ENCODE results near the gene DOCK6. TPM values are rescaled to one million over a fixed set of nuclear protein-coding genes. Genes with fewer than 3 reads are reported as not detected.
A peak's percentile ranks its signal among the peaks of the same experiment; 100 is the strongest.

The DOCK6 gene
- total RNA-seq, 2 experiments from 2014 or later: 0.13 to 0.76 TPM

DNA sequence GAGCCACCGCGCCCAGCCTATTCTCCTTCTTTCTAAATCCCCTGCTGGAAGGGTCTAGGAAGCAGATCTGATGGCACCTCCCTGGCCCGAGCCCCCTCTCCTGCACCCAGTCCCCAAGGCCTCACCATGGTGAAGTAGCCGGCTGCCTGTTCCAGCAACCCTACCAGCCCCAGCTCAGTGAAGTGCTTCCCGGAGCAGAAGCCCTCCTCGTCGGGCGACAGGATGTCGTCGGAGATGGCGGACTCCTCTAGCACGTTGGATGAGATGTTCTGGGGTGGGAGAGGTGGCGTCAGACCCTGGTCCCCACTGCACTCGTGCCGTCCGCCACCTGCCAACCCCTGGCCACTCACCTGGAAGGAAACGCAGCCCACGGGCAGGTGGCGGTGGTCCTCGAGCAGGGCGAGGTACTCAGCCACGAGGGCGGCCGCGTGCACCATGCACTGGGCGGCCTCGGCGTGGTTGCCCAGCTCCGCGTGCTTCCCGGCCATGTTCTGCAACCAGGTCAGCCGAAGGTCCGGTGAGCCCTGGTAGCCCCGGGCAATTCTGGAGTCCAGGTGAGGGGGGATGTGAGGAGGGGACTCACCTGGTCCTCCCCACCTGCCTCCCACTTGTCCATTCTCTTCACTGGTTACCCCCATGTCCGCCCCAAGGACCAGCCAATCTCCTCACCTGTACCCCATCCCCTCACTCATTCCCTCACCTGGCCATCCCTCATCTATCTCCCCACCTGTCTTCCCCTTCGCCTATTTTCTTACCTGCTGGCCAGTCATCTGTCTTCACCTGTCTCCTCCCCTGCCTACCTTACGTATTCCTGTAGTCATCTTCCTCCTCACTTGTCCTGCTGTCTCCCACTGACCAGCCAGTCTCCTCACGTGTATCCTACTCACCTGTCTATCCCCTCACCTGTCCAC, 53.5 kb downstream of the DOCK6 start:
- Mint-ChIP-seq H3K27me3 (ENCODE audit: low read depth) (no peaks in the 10 kb centered on the region), H3K4me3 (no peak overlapping the region), H3K9me3 (ENCODE audit: insufficient read depth) (no peaks in the 10 kb centered on the region), H3K36me3 (ENCODE audit: low read depth) (no peaks in the 10 kb centered on the region), H3K4me1 (ENCODE audit: low read depth) (no peaks in the 10 kb centered on the region), H3K27ac (no peak overlapping the region)
- ChIA-PET POLR2A (no interaction called here), CTCF (no interaction called here)
- ATAC-seq (peak; percentile 43), DNase-seq (no peak)

DNA sequence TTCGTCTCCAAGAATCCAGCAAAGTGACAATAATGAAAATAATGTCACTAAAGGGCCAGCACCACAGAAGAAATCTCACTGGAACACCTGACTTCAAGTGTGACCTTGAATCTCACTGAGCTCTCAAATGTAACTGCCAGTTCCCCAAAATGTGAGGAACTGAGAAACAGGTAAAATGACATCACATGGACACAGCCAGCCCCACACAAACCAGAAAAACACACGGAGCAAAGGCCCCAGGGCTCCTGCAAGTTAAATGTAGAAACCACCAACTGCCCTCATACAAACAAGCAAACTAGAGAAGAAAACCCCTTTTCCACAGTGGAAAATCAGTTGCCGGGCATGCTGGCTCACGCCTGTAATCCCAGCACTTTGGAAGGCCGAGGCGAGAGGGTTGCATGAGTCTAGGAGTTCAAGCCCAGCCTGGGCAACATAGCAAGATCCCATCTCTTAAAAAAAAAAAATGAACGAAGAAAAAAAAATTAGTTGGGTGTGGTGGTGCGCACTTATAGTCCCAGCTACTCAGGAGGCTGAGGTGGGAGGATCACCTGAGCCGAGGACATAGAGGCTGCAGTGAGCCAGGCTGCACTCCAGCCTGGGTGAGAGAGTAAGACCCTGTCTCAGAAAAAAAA, 56.3 kb downstream of the DOCK6 start:
- ChIA-PET CTCF (no interaction called here), POLR2A (interaction anchor here (0.6 to 0.8 kb wide), 2 partner anchors 168 to 1641 kb away, joined by 4 to 5 read pairs; partner anchors contain the start of gene SWSAP1)
- H3K9me3 Mint-ChIP-seq (ENCODE audit: insufficient read depth): no peaks in the 10 kb centered on the region
- no peaks in the 10 kb centered on the region for H3K27me3 Mint-ChIP-seq (ENCODE audit: low read depth)
- DNase-seq: no peak
- ATAC-seq: no peak
- no peaks in the 10 kb centered on the region for H3K4me1 Mint-ChIP-seq (ENCODE audit: low read depth)
- no peaks in the 10 kb centered on the region for H3K36me3 Mint-ChIP-seq (ENCODE audit: low read depth)
- no peak overlapping the region for H3K27ac Mint-ChIP-seq
- no peak overlapping the region for H3K4me3 Mint-ChIP-seq

DNA sequence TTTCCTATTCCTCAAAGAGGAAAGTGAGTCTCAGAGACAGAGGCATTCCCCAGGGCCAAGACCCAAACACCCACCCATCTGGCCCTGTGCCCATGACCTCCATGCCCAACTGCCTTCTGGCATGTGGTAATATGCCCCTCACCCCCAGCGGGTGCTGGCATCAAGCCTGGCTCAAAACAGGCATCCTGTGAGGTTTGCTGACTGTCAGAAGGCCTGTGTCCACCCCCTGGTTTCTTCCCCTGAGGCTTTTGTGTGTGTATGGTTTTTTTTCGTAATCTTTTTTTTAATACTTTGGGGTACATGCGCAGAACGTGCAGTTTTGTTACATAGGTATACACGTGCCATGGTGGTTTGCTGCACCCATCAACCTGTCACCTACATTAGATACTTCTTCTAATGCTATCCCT, 57.4 kb downstream of the DOCK6 start:
- no peaks in the 10 kb centered on the region for H3K9me3 Mint-ChIP-seq (ENCODE audit: insufficient read depth)
- H3K4me3 Mint-ChIP-seq: no peak overlapping the region
- H3K27me3 Mint-ChIP-seq (ENCODE audit: low read depth): no peaks in the 10 kb centered on the region
- H3K27ac Mint-ChIP-seq: no peak overlapping the region
- no peaks in the 10 kb centered on the region for H3K4me1 Mint-ChIP-seq (ENCODE audit: low read depth)
- CTCF ChIA-PET: no interaction called here
- no peak for ATAC-seq
- POLR2A ChIA-PET: no interaction called here
- H3K36me3 Mint-ChIP-seq (ENCODE audit: low read depth): no peaks in the 10 kb centered on the region
- no peak for DNase-seq

DNA sequence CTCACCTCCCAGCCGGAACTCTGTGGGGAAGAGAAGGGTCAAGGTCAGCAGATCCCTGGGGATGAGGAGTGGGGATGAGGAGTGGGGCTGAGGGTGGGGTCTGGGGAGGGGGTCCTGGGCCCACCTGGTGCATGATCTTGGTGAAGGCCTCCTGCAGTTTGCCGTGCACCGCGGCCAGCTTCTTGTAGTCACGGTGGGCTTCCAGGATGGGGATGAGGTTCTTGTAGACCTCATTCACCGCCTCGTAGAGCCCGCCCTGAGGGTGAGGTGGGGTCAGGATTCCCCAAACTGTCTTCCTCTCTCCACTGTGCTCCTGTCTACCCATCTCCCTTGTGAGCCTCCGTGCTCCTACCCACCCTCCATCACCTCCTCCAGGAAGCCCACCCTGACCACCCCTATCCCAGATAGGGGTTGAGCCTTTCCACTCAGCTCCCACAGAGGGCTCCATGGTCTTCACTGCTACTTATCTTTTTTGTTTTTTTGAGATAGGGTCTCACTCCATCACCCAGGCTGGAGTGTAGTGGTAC, 58.2 kb downstream of the DOCK6 start:
- ChIA-PET CTCF (interaction anchor here (0.6 to 1.3 kb wide), 3 partner anchors 66 to 168 kb away, joined by 3 to 6 read pairs (median 4); no protein-coding TSS in a partner anchor), POLR2A (no interaction called here)
- Mint-ChIP-seq H3K27me3 (ENCODE audit: low read depth) (peaks cover 3% of the 10 kb centered on the region), H3K4me3 (no peak overlapping the region), H3K9me3 (ENCODE audit: insufficient read depth) (no peaks in the 10 kb centered on the region), H3K36me3 (ENCODE audit: low read depth) (no peaks in the 10 kb centered on the region), H3K27ac (no peak overlapping the region), H3K4me1 (ENCODE audit: low read depth) (no peaks in the 10 kb centered on the region)
- DNase-seq (no peak), ATAC-seq (no peak)

DNA sequence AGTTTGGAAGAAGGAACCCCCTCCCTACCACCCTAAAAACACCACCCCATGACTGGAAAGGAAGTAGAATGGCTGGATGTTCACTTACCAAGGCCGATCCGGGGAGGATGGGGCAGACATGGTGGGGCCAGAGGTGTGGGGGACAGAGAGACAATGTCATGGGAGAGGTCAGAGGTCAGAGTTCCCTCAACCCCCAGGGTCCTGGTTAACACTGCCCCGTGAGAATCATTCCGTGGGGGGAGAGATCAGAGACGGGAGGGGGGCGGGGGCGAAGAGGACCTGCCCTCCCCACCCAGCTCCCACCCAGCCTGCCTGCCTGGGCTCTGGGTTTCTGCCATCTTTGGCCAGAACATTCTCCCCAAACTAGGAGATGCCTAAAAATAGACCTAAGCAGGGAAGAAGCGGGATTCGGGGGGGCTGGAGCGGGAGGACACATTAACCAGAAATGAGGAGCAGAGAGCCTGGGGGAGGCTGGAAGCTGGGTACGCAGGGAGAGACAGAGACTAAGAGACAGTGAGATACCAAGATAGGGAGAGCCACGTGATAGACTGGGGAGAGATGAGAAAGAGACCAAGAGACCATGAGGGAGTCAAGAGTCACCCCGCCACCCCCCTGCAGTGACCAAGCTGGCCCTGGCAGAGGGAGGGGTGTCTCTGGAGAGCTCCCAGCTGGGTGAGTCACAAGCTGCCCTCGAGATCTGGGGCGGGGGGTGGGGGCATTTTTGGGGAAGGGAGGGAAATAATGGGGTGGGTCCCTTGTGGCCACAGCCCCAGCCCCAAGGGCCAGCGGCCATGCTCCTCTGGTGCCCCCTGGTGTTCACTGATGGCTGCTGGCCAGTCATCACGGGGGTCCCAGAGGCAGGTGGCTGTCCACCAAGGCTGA, 58.9 kb downstream of the DOCK6 start:
- no peak for ATAC-seq
- H3K36me3 Mint-ChIP-seq (ENCODE audit: low read depth): no peaks in the 10 kb centered on the region

DNA sequence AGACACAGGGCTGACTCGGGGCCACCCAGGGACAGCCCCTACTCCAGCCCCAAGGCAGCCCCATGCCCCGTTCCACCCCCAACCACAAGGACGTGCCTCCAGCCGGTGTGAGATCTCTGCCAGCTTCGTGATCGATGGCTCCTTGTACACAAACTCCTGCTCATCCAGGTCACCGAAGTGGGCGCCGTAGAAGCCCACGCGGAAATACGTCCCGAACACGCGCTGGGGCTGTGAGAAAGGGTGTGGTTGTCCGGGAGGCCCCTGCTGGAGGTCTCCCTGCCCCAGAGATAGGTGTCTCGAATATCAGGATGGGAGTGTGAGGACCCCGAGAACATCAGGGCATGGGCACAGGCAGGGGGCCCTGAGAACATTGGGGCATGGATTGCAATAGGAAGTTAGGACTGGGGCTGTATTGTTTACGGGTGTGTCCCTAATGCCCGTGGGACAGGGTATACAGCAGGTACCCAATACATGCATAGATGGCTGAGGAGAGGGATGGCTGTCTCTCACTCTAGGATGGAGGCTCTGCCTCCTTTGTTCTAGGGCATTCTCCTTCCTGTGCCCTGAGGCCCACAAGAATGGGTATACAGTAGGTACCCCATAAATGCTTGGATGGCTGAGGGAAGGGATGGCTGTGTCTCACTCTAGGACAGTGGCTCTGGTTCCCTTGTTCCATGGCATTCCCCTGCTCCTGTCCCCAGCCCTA, 59.7 kb downstream of the DOCK6 start:
- Mint-ChIP-seq H3K9me3 (ENCODE audit: insufficient read depth) (no peaks in the 10 kb centered on the region), H3K27me3 (ENCODE audit: low read depth) (peaks cover 7% of the 10 kb centered on the region), H3K36me3 (ENCODE audit: low read depth) (no peaks in the 10 kb centered on the region), H3K27ac (no peak overlapping the region), H3K4me1 (ENCODE audit: low read depth) (peaks cover 2% of the 10 kb centered on the region), H3K4me3 (no peak overlapping the region)
- ATAC-seq (no peak), DNase-seq (no peak)
- CTCF ChIA-PET: interaction anchor here (0.6 to 1.3 kb wide), 4 partner anchors 15 to 261 kb away, joined by 3 to 6 read pairs (median 4); no protein-coding TSS in a partner anchor
- POLR2A ChIA-PET: no interaction called here

More for the DNA sequence above, 58.9 kb downstream of the DOCK6 start:
- H3K27ac Mint-ChIP-seq: no peak overlapping the region
- H3K9me3 Mint-ChIP-seq (ENCODE audit: insufficient read depth): no peaks in the 10 kb centered on the region
- no peak for DNase-seq
- ChIA-PET CTCF (interaction anchor here (0.6 to 1.3 kb wide), 5 partner anchors 16 to 262 kb away, joined by 3 to 6 read pairs (median 4); no protein-coding TSS in a partner anchor), POLR2A (no interaction called here)
- H3K4me3 Mint-ChIP-seq: no peak overlapping the region
- no peaks in the 10 kb centered on the region for H3K4me1 Mint-ChIP-seq (ENCODE audit: low read depth)
- H3K27me3 Mint-ChIP-seq (ENCODE audit: low read depth): peaks cover 7% of the 10 kb centered on the region

DNA sequence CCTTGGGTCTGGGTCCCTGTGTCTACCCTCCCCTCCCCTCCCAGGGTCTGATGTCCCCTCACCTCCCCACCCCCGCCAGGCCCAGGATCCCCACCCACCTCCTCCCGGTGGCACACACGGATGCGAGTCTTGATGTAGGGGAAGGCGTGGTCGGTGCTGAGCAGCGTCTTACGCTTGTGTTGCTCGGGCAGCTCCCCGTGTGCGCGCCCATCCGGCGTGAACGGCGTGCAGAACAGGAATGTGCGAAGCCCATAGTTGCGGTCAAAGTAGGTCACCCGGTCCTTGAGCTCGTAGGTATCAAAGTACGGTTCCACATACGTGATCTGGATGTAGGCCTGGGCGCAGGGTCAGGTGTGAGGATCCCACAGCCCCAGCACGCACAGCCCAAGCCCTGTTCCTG, 60.5 kb downstream of the DOCK6 start:
- H3K4me3 Mint-ChIP-seq: no peak overlapping the region
- ChIA-PET POLR2A (no interaction called here), CTCF (no interaction called here)
- H3K4me1 Mint-ChIP-seq (ENCODE audit: low read depth): peaks cover 5% of the 10 kb centered on the region
- ATAC-seq (no peak), DNase-seq (no peak)
- H3K9me3 Mint-ChIP-seq (ENCODE audit: insufficient read depth): no peaks in the 10 kb centered on the region
- H3K27ac Mint-ChIP-seq: no peak overlapping the region
- H3K27me3 Mint-ChIP-seq (ENCODE audit: low read depth): peaks cover 7% of the 10 kb centered on the region
- H3K36me3 Mint-ChIP-seq (ENCODE audit: low read depth): no peaks in the 10 kb centered on the region

DNA sequence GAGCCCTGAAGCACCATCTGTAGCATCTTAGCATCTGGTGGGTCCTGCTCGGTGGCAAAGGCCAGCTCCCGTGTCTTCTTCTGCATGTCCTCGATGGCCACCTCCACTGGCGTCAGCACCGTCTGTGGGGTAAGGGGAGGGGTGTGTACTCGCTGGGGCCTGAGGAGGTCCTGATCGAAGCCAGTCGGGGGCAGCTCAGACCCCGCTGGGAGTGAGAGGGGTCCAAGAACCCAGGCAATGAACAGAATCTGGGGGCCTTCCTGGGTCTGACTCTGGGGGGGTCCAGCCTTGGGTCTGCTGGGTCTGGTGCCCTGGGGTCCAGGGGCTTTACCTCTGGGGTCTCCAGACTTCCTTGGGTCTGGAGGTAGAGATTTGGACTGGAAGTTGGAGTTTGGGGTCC, 61.4 kb downstream of the DOCK6 start:
- peaks cover 12% of the 10 kb centered on the region for H3K27me3 Mint-ChIP-seq (ENCODE audit: low read depth)
- H3K9me3 Mint-ChIP-seq (ENCODE audit: insufficient read depth): no peaks in the 10 kb centered on the region
- ChIA-PET POLR2A (no interaction called here), CTCF (interaction anchor here (0.8 kb wide), 1 partner anchor 165 kb away, joined by 3 read pairs; no protein-coding TSS in a partner anchor)
- no peaks in the 10 kb centered on the region for H3K36me3 Mint-ChIP-seq (ENCODE audit: low read depth)
- DNase-seq (no peak), ATAC-seq (no peak)
- H3K4me3 Mint-ChIP-seq: no peak overlapping the region
- no peak overlapping the region for H3K27ac Mint-ChIP-seq
- H3K4me1 Mint-ChIP-seq (ENCODE audit: low read depth): peaks cover 11% of the 10 kb centered on the region

DNA sequence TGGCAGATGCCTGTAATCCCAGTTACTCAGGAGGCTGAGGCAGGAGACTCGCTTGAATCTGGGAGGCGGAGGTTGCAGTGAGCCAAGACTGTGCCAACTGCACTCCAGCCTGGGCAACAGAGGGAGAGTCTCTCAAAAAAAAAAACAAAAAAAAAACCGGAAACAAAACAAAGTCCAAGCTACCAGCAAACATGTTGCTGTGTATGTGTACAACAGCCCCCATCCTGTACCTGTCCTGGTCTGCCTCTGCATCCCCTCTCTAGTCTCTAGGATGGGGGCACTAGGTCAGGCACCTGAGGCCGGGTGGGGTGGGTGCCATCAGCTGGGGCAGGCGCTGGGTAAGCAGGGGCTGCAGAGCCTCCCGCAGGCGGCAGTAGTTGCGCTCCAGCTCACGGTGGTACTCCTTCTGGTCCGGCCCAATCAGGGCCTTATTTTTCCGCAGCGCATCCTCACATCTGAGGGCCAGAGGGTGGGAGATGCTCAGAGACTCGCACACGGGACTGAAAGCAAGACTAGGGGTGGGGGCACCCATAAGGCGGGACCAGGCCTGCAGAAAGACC, 62.2 kb downstream of the DOCK6 start:
- CTCF ChIA-PET: interaction anchor here (0.8 to 1.2 kb wide), 2 partner anchors 74 to 164 kb away, joined by 3 read pairs; no protein-coding TSS in a partner anchor
- ATAC-seq: no peak

DNA sequence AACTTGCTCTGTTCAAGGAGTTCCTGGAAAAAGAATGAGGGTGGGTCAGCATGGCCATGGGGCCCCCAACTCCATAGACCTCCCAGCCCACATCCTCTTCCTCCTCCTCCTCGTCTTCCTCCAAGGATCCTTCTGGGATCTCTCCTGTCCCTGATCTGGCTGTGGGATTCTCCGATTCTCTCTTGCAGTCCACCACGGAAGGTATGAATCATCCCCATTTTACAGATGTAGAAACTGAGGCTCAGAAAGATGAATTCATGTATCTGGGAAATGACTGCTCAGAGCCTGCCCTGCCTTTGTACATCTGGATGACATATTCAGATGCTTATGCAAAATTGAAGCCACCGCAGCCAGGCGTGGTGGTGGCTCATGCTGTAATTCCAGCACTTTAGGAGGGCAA, 62.8 kb downstream of the DOCK6 start:
- Mint-ChIP-seq H3K4me3 (no peak overlapping the region), H3K9me3 (ENCODE audit: insufficient read depth) (no peaks in the 10 kb centered on the region), H3K36me3 (ENCODE audit: low read depth) (no peaks in the 10 kb centered on the region), H3K4me1 (ENCODE audit: low read depth) (peaks cover 21% of the 10 kb centered on the region), H3K27me3 (ENCODE audit: low read depth) (peaks cover 16% of the 10 kb centered on the region), H3K27ac (no peak overlapping the region)
- ChIA-PET CTCF (interaction anchor here (1.2 kb wide), 1 partner anchor 73 kb away, joined by 3 read pairs; no protein-coding TSS in a partner anchor), POLR2A (no interaction called here)
- DNase-seq (no peak), ATAC-seq (no peak)

More for the DNA sequence above, 62.2 kb downstream of the DOCK6 start:
- Mint-ChIP-seq H3K9me3 (ENCODE audit: insufficient read depth) (no peaks in the 10 kb centered on the region), H3K4me3 (no peak overlapping the region), H3K36me3 (ENCODE audit: low read depth) (no peaks in the 10 kb centered on the region), H3K27me3 (ENCODE audit: low read depth) (peaks cover 16% of the 10 kb centered on the region), H3K4me1 (ENCODE audit: low read depth) (peaks cover 17% of the 10 kb centered on the region), H3K27ac (no peak overlapping the region)
- POLR2A ChIA-PET: no interaction called here
- no peak for DNase-seq
